ENCODE data around the gene GRWD1.

GRWD1 gene

DNA sequence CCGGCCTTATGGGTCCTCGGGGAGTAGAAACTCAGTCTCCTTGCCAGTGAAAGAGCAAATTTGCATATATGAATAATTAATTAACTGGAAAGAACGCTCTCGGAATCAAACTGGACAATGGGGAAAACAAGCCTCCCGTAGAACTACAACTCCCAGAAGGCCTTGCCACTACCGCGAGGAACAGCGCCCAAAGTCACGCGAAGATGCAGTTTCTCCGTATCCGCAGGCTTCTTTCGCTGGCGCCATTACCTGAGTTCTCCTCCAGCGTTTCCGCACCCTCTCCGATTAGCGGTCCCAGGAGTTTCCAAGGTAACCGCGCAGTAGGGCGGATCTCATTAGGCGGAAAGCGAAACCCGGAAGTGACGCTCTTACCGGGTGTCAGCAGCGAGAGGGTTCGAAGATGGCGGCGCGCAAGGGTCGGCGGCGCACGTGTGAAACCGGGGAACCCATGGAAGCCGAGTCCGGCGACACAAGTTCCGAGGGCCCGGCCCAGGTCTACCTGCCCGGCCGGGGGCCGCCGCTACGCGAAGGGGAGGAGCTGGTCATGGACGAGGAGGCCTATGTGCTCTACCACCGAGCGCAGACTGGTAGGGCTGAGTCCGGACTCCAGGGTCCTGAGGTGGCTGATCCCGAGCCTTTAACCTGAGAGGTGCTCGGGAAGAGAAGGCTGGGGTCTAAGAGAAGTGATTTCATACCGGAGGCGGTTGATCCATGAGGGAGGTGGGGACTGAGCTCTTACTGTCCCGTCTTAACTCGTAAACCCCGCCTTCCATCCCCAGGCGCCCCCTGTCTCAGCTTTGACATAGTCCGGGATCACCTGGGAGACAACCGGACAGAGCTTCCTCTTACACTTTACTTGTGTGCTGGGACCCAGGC is at the start of gene GRWD1:
Gene GRWD1, plus strand, starts transcription at position 378 of the 876 bp plus-strand sequence. Its CDS starts 23 bp downstream, at position 401.
- Mint-ChIP-seq H3K9me3 (no peaks in the 10 kb centered on the region), H3K27me3 (ENCODE audit: low read depth) (no peaks in the 10 kb centered on the region), H3K36me3 (ENCODE audit: low read depth) (peaks cover 28% of the 10 kb centered on the region), H3K4me1 (peaks cover 15% of the 10 kb centered on the region), H3K27ac (peak within 1 kb of the TSS; percentile 92 to 95 (median 95)), H3K4me3 (peak within 1 kb of the TSS; percentile 85 to 94 (median 90))
- TF ChIP-seq, protein P1, sequence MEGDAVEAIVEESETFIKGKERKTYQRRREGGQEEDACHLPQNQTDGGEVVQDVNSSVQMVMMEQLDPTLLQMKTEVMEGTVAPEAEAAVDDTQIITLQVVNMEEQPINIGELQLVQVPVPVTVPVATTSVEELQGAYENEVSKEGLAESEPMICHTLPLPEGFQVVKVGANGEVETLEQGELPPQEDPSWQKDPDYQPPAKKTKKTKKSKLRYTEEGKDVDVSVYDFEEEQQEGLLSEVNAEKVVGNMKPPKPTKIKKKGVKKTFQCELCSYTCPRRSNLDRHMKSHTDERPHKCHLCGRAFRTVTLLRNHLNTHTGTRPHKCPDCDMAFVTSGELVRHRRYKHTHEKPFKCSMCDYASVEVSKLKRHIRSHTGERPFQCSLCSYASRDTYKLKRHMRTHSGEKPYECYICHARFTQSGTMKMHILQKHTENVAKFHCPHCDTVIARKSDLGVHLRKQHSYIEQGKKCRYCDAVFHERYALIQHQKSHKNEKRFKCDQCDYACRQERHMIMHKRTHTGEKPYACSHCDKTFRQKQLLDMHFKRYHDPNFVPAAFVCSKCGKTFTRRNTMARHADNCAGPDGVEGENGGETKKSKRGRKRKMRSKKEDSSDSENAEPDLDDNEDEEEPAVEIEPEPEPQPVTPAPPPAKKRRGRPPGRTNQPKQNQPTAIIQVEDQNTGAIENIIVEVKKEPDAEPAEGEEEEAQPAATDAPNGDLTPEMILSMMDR (IDR thresholded peaks at IDR 0.05; ENCODE audit: unreplicated experiment in 3 of 3), result no peak

- Mint-ChIP-seq H3K9me3 (no peaks in the 10 kb centered on the region), H3K27ac (peak overlapping the region in 2 of 3 experiments; percentile 21 to 43), H3K4me1 (peaks cover 58% of the 10 kb centered on the region), H3K4me3 (peak overlapping the region; percentile 68 to 85 (median 78)), H3K27me3 (ENCODE audit: low read depth) (peaks cover 43% of the 10 kb centered on the region), H3K36me3 (ENCODE audit: low read depth) (no peaks in the 10 kb centered on the region)
- TF ChIP-seq, protein P1 (IDR thresholded peaks at IDR 0.05; ENCODE audit: unreplicated experiment in 3 of 3), result no peak
These were observed 49.6 kb upstream of the GRWD1 start for GRCh38 chr19:48396016-48396823.

- H3K9me3 Mint-ChIP-seq, result no peaks in the 10 kb centered on the region
- peak overlapping the region; percentile 78 to 87 (median 85) for H3K4me3 Mint-ChIP-seq
- peaks cover 43% of the 10 kb centered on the region for H3K27me3 Mint-ChIP-seq (ENCODE audit: low read depth)
- H3K27ac Mint-ChIP-seq, result peak overlapping the region in 1 of 3 experiments; percentile 92
- peaks cover 60% of the 10 kb centered on the region for H3K4me1 Mint-ChIP-seq
- TF ChIP-seq, protein P1 (IDR thresholded peaks at IDR 0.05; ENCODE audit: unreplicated experiment in 3 of 3), result no peak
- no peaks in the 10 kb centered on the region for H3K36me3 Mint-ChIP-seq (ENCODE audit: low read depth)
These were observed 49.0 kb upstream of the GRWD1 start for GRCh38 chr19:48396824-48397176.

DNA sequence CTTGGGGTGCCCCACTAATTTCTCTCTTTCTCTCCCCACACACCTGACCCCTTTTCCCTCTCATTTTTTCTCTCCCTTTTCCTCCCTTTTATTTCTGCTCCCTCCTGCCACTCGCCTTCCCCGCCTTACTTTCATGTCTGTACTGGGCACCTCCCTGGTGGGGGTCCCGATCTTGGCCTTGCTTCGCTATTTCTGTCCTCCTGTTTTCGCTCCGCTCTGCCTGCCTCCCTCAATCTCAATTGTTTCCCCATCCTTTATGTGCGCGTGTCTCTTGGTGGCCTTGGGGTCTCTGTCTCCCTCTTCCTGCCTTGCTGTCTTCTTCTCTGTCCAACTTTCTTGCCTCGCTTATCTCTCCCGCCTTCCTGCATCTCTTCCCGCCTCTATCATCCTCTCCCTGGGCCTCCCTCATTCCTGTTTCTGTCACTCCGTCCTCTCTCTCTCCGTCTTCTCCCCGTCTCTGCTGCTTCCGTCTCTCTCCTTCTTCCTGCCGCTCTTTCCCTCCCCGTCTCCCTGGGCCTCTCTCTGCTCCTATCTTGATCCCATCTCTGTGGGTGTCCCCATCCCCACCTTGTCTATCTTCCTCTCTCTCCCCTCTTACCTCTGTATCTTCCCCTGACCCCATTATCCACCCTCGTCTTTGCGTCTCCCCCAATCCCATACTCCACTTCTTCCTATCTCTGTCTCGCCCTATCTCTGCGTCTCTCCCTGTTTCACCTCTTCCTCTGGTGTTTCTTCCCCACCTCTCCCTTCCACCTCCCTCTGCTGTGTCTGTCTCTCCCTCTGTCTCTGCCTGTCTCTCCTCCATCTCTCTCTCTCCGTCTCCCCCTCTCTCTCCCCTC is 48.3 kb upstream of the GRWD1 start:
- Mint-ChIP-seq H3K36me3 (ENCODE audit: low read depth) (no peaks in the 10 kb centered on the region), H3K27ac (peak overlapping the region; percentile 49 to 94 (median 92)), H3K9me3 (no peaks in the 10 kb centered on the region), H3K4me1 (peaks cover 63% of the 10 kb centered on the region), H3K27me3 (ENCODE audit: low read depth) (peaks cover 43% of the 10 kb centered on the region), H3K4me3 (peak overlapping the region; percentile 86 to 90 (median 87))
- TF ChIP-seq, protein P1 (IDR thresholded peaks at IDR 0.05; ENCODE audit: unreplicated experiment in 3 of 3), result no peak

DNA sequence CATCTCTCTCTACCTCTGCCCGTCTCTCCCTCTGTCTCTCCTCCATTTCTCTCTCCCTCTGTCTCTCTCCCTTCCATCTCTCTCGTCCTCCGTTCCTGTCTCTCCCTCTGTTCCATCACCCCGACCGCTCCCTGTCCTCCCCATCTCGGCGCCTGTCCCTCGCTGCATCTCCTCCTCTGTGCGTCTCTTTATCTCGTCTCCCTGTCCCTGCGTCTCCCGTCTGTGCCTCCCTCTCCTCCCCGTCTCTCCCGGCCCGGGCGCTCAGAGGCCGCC is 47.7 kb upstream of the GRWD1 start:
- H3K36me3 Mint-ChIP-seq (ENCODE audit: low read depth), result no peaks in the 10 kb centered on the region
- H3K4me3 Mint-ChIP-seq, result peak overlapping the region; percentile 86 to 90 (median 87)
- peaks cover 43% of the 10 kb centered on the region for H3K27me3 Mint-ChIP-seq (ENCODE audit: low read depth)
- TF ChIP-seq, protein P1 (IDR thresholded peaks at IDR 0.05; ENCODE audit: unreplicated experiment in 3 of 3), result no peak
- H3K9me3 Mint-ChIP-seq, result no peaks in the 10 kb centered on the region
- H3K4me1 Mint-ChIP-seq, result peaks cover 58% of the 10 kb centered on the region
- H3K27ac Mint-ChIP-seq, result peak overlapping the region; percentile 49 to 94 (median 92)
